ENCODE results near the gene ASPHD1. TPM values are rescaled to one million over a fixed set of nuclear protein-coding genes. Genes with fewer than 3 reads are reported as not detected.

Gene ASPHD1
- total and polyA plus RNA-seq, 2 of the 8 experiments (the other 6 are each of a cell fraction or from before 2014, with no cell fraction given), result 14.5 to 18.6 TPM

DNA sequence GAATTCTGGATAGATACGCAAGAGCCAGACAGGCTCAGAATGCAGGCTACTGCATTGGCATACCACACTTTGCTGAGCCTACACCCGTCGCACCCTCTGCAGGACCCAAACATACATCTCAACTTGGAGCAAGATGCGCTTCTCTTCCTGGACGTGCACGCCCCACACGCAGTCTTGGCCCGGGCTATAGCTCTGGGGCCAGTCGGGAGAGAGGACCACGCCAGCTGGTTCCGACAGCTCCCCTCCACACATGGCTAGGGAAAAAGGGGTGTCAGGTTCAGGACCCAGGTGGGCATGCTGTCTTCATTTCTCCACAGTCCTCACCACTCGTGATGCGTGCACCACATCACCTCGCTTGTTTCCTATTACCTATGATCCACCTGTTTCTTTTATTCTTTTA lies 22.1 kb upstream of the ASPHD1 start:
- no peaks in the 10 kb centered on the region for H3K79me1 ChIP-seq (ENCODE audit: low read depth, low read length)
- no peak overlapping the region for H3K18ac ChIP-seq (ENCODE audit: extremely low read depth, low read length)
- no peak overlapping the region for H4K5ac ChIP-seq (ENCODE audit: insufficient read length, low read depth, low read length)
- no peak overlapping the region for H3K23ac ChIP-seq (ENCODE audit: insufficient read length)
- peaks cover 0 to 5% (median 0%) of the 10 kb centered on the region in 4 experiments; a peak in 6 of 8 replicates for H3K36me3 ChIP-seq (ENCODE audit: control insufficient read depth in 2 of 4, insufficient read depth in 4 of 4, low read length in 3 of 4)
- peaks cover 0 to 11% (median 7%) of the 10 kb centered on the region in 4 experiments; a peak in 5 of 7 replicates for H3K4me1 ChIP-seq (replicated peaks in 1 of 4; ENCODE audit: control insufficient read depth in 3 of 4, insufficient read depth in 4 of 4, low read length in 3 of 4)
- POLR2A ChIA-PET (ENCODE audit: partially characterized antibody), result interaction anchor here (0.8 to 2.2 kb wide), 9 partner anchors 10 to 169 kb away, joined by 3 to 15 read pairs (median 5); partner anchors contain the start of genes ASPHD1 and SEZ6L2
- peak overlapping the region in 1 of 4 experiments; percentile 29; a peak in 1 of 8 replicates for H3K4me3 ChIP-seq (ENCODE audit: extremely low read depth in 1 of 4, insufficient read depth in 2 of 4, low read depth in 3 of 4, low read length in 4 of 4)
- no peak overlapping the region for H2BK120ac ChIP-seq (replicated peaks; ENCODE audit: low read depth, low read length)
- H4K20me1 ChIP-seq (replicated peaks in 1 of 2; ENCODE audit: control insufficient read depth in 1 of 2, insufficient read depth in 2 of 2, low read length in 2 of 2), result peaks cover 0 to 1% of the 10 kb centered on the region in 2 experiments
- no peaks in the 10 kb centered on the region for H3K27me3 ChIP-seq (replicated peaks in 1 of 4; ENCODE audit: control insufficient read depth in 3 of 4, extremely low read depth in 1 of 4, insufficient read depth in 3 of 4, low read length in 3 of 4)
- WGBS, 2 experiments (ENCODE audit: extremely low coverage in 1 of 2, insufficient coverage in 1 of 2, insufficient read length in 1 of 2, insufficient replicate concordance in 2 of 2, low coverage in 1 of 2, low lambda C conversion rate in 2 of 2, missing lambda C conversion rate in 1 of 2), result 87% methylated on average over 14 of the region's 14 CpGs; no CpG with 5 or more reads in 1 of the 2 experiments
- H3K4me2 ChIP-seq (ENCODE audit: insufficient read depth in 1 of 2, low read depth in 2 of 2, low read length in 2 of 2), result peak overlapping the region; percentile 47 to 69; a peak in 3 of 4 replicates
- H3K9ac ChIP-seq (replicated peaks in 1 of 4; ENCODE audit: extremely low read depth in 1 of 4, low read depth in 3 of 4, low read length in 3 of 4), result peak overlapping the region in 2 of 4 experiments; percentile 10 to 38; a peak in 3 of 7 replicates
- no peak overlapping the region for H3K4ac ChIP-seq (replicated peaks; ENCODE audit: insufficient read length, low read depth, low read length)
- no peak for FAIRE-seq
- H3K56ac ChIP-seq (replicated peaks; ENCODE audit: insufficient read length, low read depth, low read length), result no peak overlapping the region
- no peak overlapping the region for H2BK5ac ChIP-seq (ENCODE audit: low read depth, low read length)
- H2BK15ac ChIP-seq (ENCODE audit: low read length), result no peak overlapping the region
- DNase-seq (ENCODE audit: low read depth in 1 of 2, low spot score in 2 of 2), result no peak
- peak overlapping the region; percentile 4; the same call in 1 of the 2 replicates for H2AK5ac ChIP-seq (ENCODE audit: low read depth, low read length)
- no peak overlapping the region for H3K14ac ChIP-seq (ENCODE audit: insufficient read length)
- peak overlapping the region; percentile 52; the same call in 1 of the 2 replicates for H2BK12ac ChIP-seq (ENCODE audit: low read depth, low read length)
- peak overlapping the region; percentile 42 for H3K27ac ChIP-seq (ENCODE audit: low read depth, low read length)
- CTCF ChIA-PET (ENCODE audit: partially characterized antibody), result interaction anchor here (0.8 to 1.7 kb wide), 9 partner anchors 9 to 84 kb away, joined by 3 to 8 read pairs (median 4); partner anchors contain the start of genes ASPHD1, PAGR1 and TMEM219
- H3K79me2 ChIP-seq (ENCODE audit: control insufficient read depth in 1 of 2, insufficient read depth in 2 of 2, low read length in 2 of 2), result no peaks in the 10 kb centered on the region; a peak in 1 of 4 replicates
- H4K8ac ChIP-seq (ENCODE audit: extremely low read depth, insufficient read depth, low read length), result no peak overlapping the region
- H4K91ac ChIP-seq (replicated peaks; ENCODE audit: insufficient read length, low read length), result no peak overlapping the region
- peaks cover 7% of the 10 kb centered on the region; the same call in 1 of the 2 replicates for H3K23me2 ChIP-seq (ENCODE audit: low read depth, low read length)
- 0 out of 2 replicates have a peak overlapping the region, but pooled peaks have one; percentile 37 for H2AFZ ChIP-seq (ENCODE audit: low read length)
- H3K9me3 ChIP-seq (ENCODE audit: insufficient read depth in 2 of 2, low read depth in 1 of 2, low read length in 1 of 2), result no peaks in the 10 kb centered on the region
- no peak overlapping the region for H2BK20ac ChIP-seq (ENCODE audit: low read length)
- TF ChIP-seq CHD2 (IDR thresholded peaks at IDR 0.05; ENCODE audit: low read length) (no peak), SP4 (IDR thresholded peaks at IDR 0.05; ENCODE audit: low read length) (no peak), ZNF274 (IDR thresholded peaks at IDR 0.05; ENCODE audit: borderline replicate concordance, extremely low read depth, low read length) (no peak), GTF2F1 (IDR thresholded peaks at IDR 0.05; ENCODE audit: borderline replicate concordance, low read depth, low read length) (no peak)

Measured in H1 (cell line).